MM.1S (cell line): Measurements from ENCODE around the gene FMN1.

ENCODE experiments used
- EZH2 ChIP-seq: fragments of 300-600 bp; sonication (generic); optimal IDR thresholded peaks from 2 replicates; pipeline ENCODE3; 2017; ENCODE audit warnings: low read depth, mild to moderate bottlenecking, antibody characterized with exemption, low read length, mixed read lengths
- EZH2phosphoT487 ChIP-seq: fragments of 300-600 bp; sonication (generic); IDR thresholded peaks from 2 replicates; pipeline ENCODE4 v1.6.1; 2018; ENCODE audit warnings: antibody characterized with exemption, low read length
- TF ChIP-seq, protein P1 (sequence below): fragments of 300-600 bp; sonication (generic); IDR thresholded peaks from 2 replicates; pipeline ENCODE4 v1.5.1; 2016; ENCODE audit warnings: antibody characterized with exemption, low read length, mixed read lengths

DNA sequence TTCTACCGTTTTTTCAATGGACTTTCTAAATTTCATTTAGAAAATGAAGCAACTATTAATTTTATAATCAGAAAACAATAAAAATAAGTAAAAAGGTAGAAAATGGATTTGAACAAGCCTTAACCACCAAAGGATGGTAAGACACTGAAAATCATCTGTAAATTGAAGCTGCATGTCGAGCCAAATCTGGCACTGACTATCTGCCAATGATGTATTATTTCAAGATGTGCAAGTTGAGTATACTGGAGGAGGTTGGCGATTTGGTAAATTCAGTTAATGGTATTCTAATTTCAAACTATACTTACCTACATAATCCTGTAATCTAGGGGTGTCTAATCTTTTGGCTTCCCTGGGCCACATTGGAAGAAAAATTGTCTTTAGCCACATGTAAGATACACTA lies 93.5 kb downstream of the FMN1 start:
- TF ChIP-seq, protein P1, sequence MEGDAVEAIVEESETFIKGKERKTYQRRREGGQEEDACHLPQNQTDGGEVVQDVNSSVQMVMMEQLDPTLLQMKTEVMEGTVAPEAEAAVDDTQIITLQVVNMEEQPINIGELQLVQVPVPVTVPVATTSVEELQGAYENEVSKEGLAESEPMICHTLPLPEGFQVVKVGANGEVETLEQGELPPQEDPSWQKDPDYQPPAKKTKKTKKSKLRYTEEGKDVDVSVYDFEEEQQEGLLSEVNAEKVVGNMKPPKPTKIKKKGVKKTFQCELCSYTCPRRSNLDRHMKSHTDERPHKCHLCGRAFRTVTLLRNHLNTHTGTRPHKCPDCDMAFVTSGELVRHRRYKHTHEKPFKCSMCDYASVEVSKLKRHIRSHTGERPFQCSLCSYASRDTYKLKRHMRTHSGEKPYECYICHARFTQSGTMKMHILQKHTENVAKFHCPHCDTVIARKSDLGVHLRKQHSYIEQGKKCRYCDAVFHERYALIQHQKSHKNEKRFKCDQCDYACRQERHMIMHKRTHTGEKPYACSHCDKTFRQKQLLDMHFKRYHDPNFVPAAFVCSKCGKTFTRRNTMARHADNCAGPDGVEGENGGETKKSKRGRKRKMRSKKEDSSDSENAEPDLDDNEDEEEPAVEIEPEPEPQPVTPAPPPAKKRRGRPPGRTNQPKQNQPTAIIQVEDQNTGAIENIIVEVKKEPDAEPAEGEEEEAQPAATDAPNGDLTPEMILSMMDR: no peak
- TF ChIP-seq EZH2 (no peak), EZH2phosphoT487 (no peak)
